A549 (cell line): ENCODE data around the gene PPP1R9B. TPM values are rescaled to one million over a fixed set of nuclear protein-coding genes. Genes with fewer than 3 reads are reported as not detected.

Experiments
- ATAC-seq, 2 experiments: fragments of 200-7000 bp in 1 of 2; fragments of >200 bp in 1 of 2; cut with Nextera tagmentation in 1 of 2; cut with Tn5 transposase in 1 of 2; 3 replicates each; pipeline versions ENCODE4 v1.8.0 to v1.9.1; 2018 to 2020; ENCODE audit warnings: mild to moderate bottlenecking in 1 of 2, moderate library complexity in 1 of 2
- CTCF ChIA-PET: fragments of 300-600 bp; sonication (Branson Sonifier 250); formaldehyde crosslinking; extraction: SDS; loops from one replicate; lab custom pipeline; 2021; ENCODE audit warnings: antibody characterized with exemption, inconsistent platforms; lab: Yijun Ruan, JAX
- POLR2A ChIA-PET: fragments of 350-600 bp; formaldehyde crosslinking; extraction: SDS; loops from one replicate; lab custom pipeline; 2021; ENCODE audit warnings: antibody characterized with exemption, inconsistent platforms; lab: Yijun Ruan, JAX
- DNase-seq, 2 experiments: peaks; one replicate each; pipeline versions ENCODE4 v3.0.0 to v3.0.0-alpha.2; 2011 to 2016; ENCODE audit warnings: low read depth in 1 of 2, low spot score in 1 of 2
- FAIRE-seq: peaks from 2 replicates; lab custom pipeline; 2011; peaks lifted over from hg19 to GRCh38; lab: Jason Lieb, UNC
- H3K27ac ChIP-seq, 2 experiments: fragments of >200 bp; sonication (Bioruptor Twin); formaldehyde crosslinking; 3 replicates each; pipeline ENCODE4 v1.5.1; 2016 to 2017
- H3K4me1 ChIP-seq: fragments of >200 bp; sonication (Bioruptor Twin); formaldehyde crosslinking; 3 replicates; pipeline ENCODE4 v1.6.1; 2016
- H3K4me2 ChIP-seq: fragments of >200 bp; sonication (Bioruptor Twin); formaldehyde crosslinking; 3 replicates; pipeline ENCODE4 v1.6.1; 2016
- H3K4me3 ChIP-seq: fragments of >200 bp; sonication (Bioruptor Twin); formaldehyde crosslinking; 3 replicates; pipeline ENCODE4 v1.5.1; 2016
- H3K9me3 ChIP-seq: fragments of >200 bp; sonication (Bioruptor Twin); formaldehyde crosslinking; 3 replicates; pipeline ENCODE4 v1.6.1; 2016
- ATOH8 ChIP-seq: fragments of 250-450 bp; sonication (Bioruptor Pico); IDR thresholded peaks from 2 replicates; pipeline ENCODE4 v1.5.0; 2020; ENCODE audit warnings: low read depth, mild to moderate bottlenecking, moderate library complexity
- BHLHE40 ChIP-seq: IDR thresholded peaks from 2 replicates; pipeline ENCODE4 v1.6.1; 2012; ENCODE audit warnings: low read depth, low read length, inconsistent platforms
- CBX2 ChIP-seq: fragments of 200-600 bp; sonication (generic); IDR thresholded peaks from 2 replicates; pipeline ENCODE4 v1.6.1; 2016; ENCODE audit warnings: low read depth, mild to moderate bottlenecking, borderline replicate concordance
- CTCF ChIP-seq: fragments of >200 bp; sonication (Bioruptor Twin); formaldehyde crosslinking; IDR thresholded peaks from 3 replicates; pipeline ENCODE4 v1.5.1; 2016
- E2F6 ChIP-seq: IDR thresholded peaks from 2 replicates; pipeline ENCODE4 v1.6.1; 2012; ENCODE audit warnings: low read depth, borderline replicate concordance
- EHMT2 ChIP-seq: fragments of 200-600 bp; sonication (generic); IDR thresholded peaks from 2 replicates; pipeline ENCODE4 v1.6.1; 2016; ENCODE audit warnings: antibody characterized with exemption, low read depth, mild to moderate bottlenecking, moderate library complexity
- EP300 ChIP-seq, 2 experiments: fragments of >200 bp; sonication (Bioruptor Twin); formaldehyde crosslinking; IDR thresholded peaks; 2 replicates in 1 of 2; 3 replicates in 1 of 2; pipeline ENCODE4 v1.6.1; 2016 to 2017
- FOSL2 ChIP-seq, 2 experiments: fragments of 450-650 bp in 1 of 2; fragments of >200 bp in 1 of 2; sonication (Bioruptor Twin) in 1 of 2; formaldehyde crosslinking; IDR thresholded peaks; 2 replicates each; pipeline versions ENCODE4 v1.5.0 to v1.6.1; 2016 to 2020; ENCODE audit warnings: mild to moderate bottlenecking in 1 of 2, moderate library complexity in 1 of 2
- GATA3 ChIP-seq: IDR thresholded peaks from 2 replicates; pipeline ENCODE4 v1.6.1; 2012; ENCODE audit warnings: borderline replicate concordance
- HOXA7 ChIP-seq: fragments of 250-450 bp; sonication (Bioruptor Pico); IDR thresholded peaks from 2 replicates; pipeline ENCODE4 v1.5.0; 2020; ENCODE audit warnings: mild to moderate bottlenecking, moderate library complexity
- MAX ChIP-seq: IDR thresholded peaks from 2 replicates; pipeline ENCODE4 v1.6.1; 2012
- MAZ ChIP-seq: fragments of 150-350 bp; IDR thresholded peaks from 2 replicates; pipeline ENCODE4 v1.6.1; 2014; ENCODE audit warnings: antibody characterized with exemption, low read depth, low read length, borderline replicate concordance
- NPAS2 ChIP-seq: fragments of 250-450 bp; sonication (Bioruptor Pico); IDR thresholded peaks from 2 replicates; pipeline ENCODE4 v1.8.0; 2022; ENCODE audit warnings: mild to moderate bottlenecking, moderate library complexity, borderline replicate concordance
- PHF8 ChIP-seq: fragments of 200-600 bp; sonication (generic); IDR thresholded peaks from 2 replicates; pipeline ENCODE4 v1.6.1; 2016; ENCODE audit warnings: low read depth, mild to moderate bottlenecking, antibody characterized with exemption, moderate library complexity, borderline replicate concordance
- RCOR1 ChIP-seq: fragments of 150-350 bp; IDR thresholded peaks from 2 replicates; pipeline ENCODE4 v1.6.1; 2014; ENCODE audit warnings: antibody characterized with exemption, low read length, low read depth
- RFX5 ChIP-seq: fragments of 450-650 bp; IDR thresholded peaks from 2 replicates; pipeline ENCODE4 v1.7.1; 2014; ENCODE audit warnings: antibody characterized with exemption, mild to moderate bottlenecking, moderate library complexity
- SREBF2 ChIP-seq: fragments of 450-650 bp; IDR thresholded peaks from 2 replicates; pipeline ENCODE4 v1.6.1; 2014; ENCODE audit warnings: mild to moderate bottlenecking, moderate library complexity
- TP53 ChIP-seq: fragments of 250-450 bp; sonication (Bioruptor Pico); IDR thresholded peaks from 2 replicates; pipeline ENCODE4 v1.5.0; 2021; ENCODE audit warnings: mild to moderate bottlenecking, moderate library complexity
- USF2 ChIP-seq: fragments of 450-650 bp; IDR thresholded peaks from 2 replicates; pipeline ENCODE4 v1.6.1; 2014; ENCODE audit warnings: antibody characterized with exemption
- ZC3H11A ChIP-seq: fragments of 450-650 bp; IDR thresholded peaks from 2 replicates; pipeline ENCODE4 v1.6.1; 2014; ENCODE audit warnings: antibody characterized with exemption, mild to moderate bottlenecking
- ZFP36 ChIP-seq: fragments of 450-650 bp; IDR thresholded peaks from 2 replicates; pipeline ENCODE4 v1.6.1; 2014; ENCODE audit warnings: borderline replicate concordance; ENCODE audit not compliant: partially characterized antibody
- ZNF302 ChIP-seq: fragments of 250-450 bp; sonication (Bioruptor Pico); IDR thresholded peaks from 2 replicates; pipeline ENCODE4 v1.9.0; 2021; ENCODE audit warnings: inconsistent platforms, mild to moderate bottlenecking, moderate library complexity
- ZSCAN20 ChIP-seq: fragments of 250-450 bp; sonication (Bioruptor Pico); IDR thresholded peaks from 2 replicates; pipeline ENCODE4 v1.8.0; 2022; ENCODE audit warnings: mild to moderate bottlenecking, moderate library complexity
- WGBS: methylation state at CpG from one replicate; pipeline ENCODE4 v1.1.6; 2017; ENCODE audit errors: missing lambda C conversion rate; 5-methylcytosine and 5-hydroxymethylcytosine counted together
- polyA plus RNA-seq, 4 experiments: library from polyadenylated mRNA; depleted of rRNA in 3 of 4; stranded (reverse); fragments of >200 nt; fragmentation: RNase III in 1 of 4; extraction: RNeasy Plus Mini Kit Qiagen cat#74134 plus additional on column Dnase treatment in 1 of 4; gene quantifications; 2 replicates in 3 of 4; 3 replicates in 1 of 4; pipeline ENCODE4 v1.2.3, GENCODE V29; 2011 to 2017

Gene PPP1R9B
- polyA plus RNA-seq, 2 of the 4 experiments (the other 2 are of a cell fraction), result 22.0 to 40.6 TPM

GRCh38 chr17:50134206-50135110, 16.0 kb downstream of the PPP1R9B start:
- no peak for DNase-seq
- Histone ChIP-seq H3K27ac (peak overlapping the region in 1 of 2 experiments; percentile 66; a peak in 3 of 6 replicates), H3K4me1 (peaks cover 50% of the 10 kb centered on the region), H3K4me3 (no peak overlapping the region), H3K4me2 (peak overlapping the region; percentile 54), H3K9me3 (no peaks in the 10 kb centered on the region)
- CTCF ChIA-PET, result interaction anchor here (0.9 to 60.2 kb wide), 8 partner anchors 14 to 163 kb away, joined by 3 to 1356 read pairs (median 18); partner anchors contain the start of genes PDK2, PPP1R9B and SGCA
- WGBS, result 47% methylated on average over 12 of the region's 16 CpGs
- ATAC-seq, result peak; percentile 17 to 36; a peak in 4 of 6 replicates
- POLR2A ChIA-PET, result interaction anchor here (0.6 to 1.2 kb wide), 2 partner anchors 17 to 296 kb away, joined by 3 read pairs; no protein-coding TSS in a partner anchor
- no peak for TF ChIP-seq USF2
- TF ChIP-seq CTCF, result no peak
- TF ChIP-seq ZC3H11A, result no peak
- no peak for TF ChIP-seq TP53 (CRISPR knock-in tag)
- no peak for TF ChIP-seq GATA3
- no peak for TF ChIP-seq NPAS2
- no peak for TF ChIP-seq RFX5
- no peak for TF ChIP-seq ZSCAN20 (CRISPR knock-in tag)
- TF ChIP-seq MAZ, result no peak
- no peak for TF ChIP-seq ATOH8 (CRISPR knock-in tag)
- no peak for TF ChIP-seq ZFP36
- TF ChIP-seq FOSL2 (IDR thresholded peaks at IDR 0.05), result no peak
- TF ChIP-seq FOSL2 (CRISPR knock-in tag; IDR thresholded peaks at IDR 0.05), result no peak
- no peak for TF ChIP-seq BHLHE40
- TF ChIP-seq EHMT2, result no peak
- no peak for TF ChIP-seq MAX
- no peak for TF ChIP-seq CBX2
- no peak for TF ChIP-seq E2F6
- no peak for TF ChIP-seq PHF8
- no peak for TF ChIP-seq HOXA7 (CRISPR knock-in tag)
- no peak for FAIRE-seq

- Histone ChIP-seq H3K4me2 (peak overlapping the region; percentile 54), H3K27ac (peak overlapping the region; percentile 32 to 66; a peak in 4 of 6 replicates), H3K9me3 (no peaks in the 10 kb centered on the region), H3K4me1 (peaks cover 57% of the 10 kb centered on the region), H3K4me3 (no peak overlapping the region)
- CTCF ChIA-PET, result interaction anchor here (1.3 to 60.2 kb wide), 3 partner anchors 29 to 164 kb away, joined by 5 to 1356 read pairs (median 12); partner anchors contain the start of gene PDK2
- WGBS, result 59% methylated on average over 16 of the region's 16 CpGs
- no peak for FAIRE-seq
- TF ChIP-seq EP300 (IDR thresholded peaks at IDR 0.05), result no peak
- TF ChIP-seq RCOR1, result no peak
- no peak for TF ChIP-seq SREBF2
- TF ChIP-seq MAX, result no peak
- TF ChIP-seq ZNF302, result no peak
- no peak for DNase-seq
- no peak for ATAC-seq
- POLR2A ChIA-PET, result no interaction called here
Measured at GRCh38 chr17:50133769-50134099, 16.7 kb downstream of the PPP1R9B start.
